ENCODE results near the gene HIGD1A. TPM values are rescaled to one million over a fixed set of nuclear protein-coding genes. Genes with fewer than 3 reads are reported as not detected.

HIGD1A gene
- total RNA-seq, 1 experiment from 2014 or later, result 112 TPM

GRCh38 chr3:42844815-42845214 lies 40.5 kb upstream of the HIGD1A start:
- H3K9me3 ChIP-seq, result no peaks in the 10 kb centered on the region
- no peaks in the 10 kb centered on the region for H3K4me1 ChIP-seq
- no peaks in the 10 kb centered on the region for H3K36me3 ChIP-seq (ENCODE audit: control insufficient read depth, insufficient read depth, low read length)
- H3K4me1 Mint-ChIP-seq (ENCODE audit: low read depth, unreplicated experiment), result peaks cover 4% of the 10 kb centered on the region
- no peaks in the 10 kb centered on the region for H3K27me3 Mint-ChIP-seq (ENCODE audit: insufficient read depth, unreplicated experiment)
- intact Hi-C loops (cut with micrococcal nuclease; ENCODE audit: unreplicated experiment), result no loop called here
- H3K27ac Mint-ChIP-seq (ENCODE audit: unreplicated experiment), result no peak overlapping the region
- no peak overlapping the region for H3K4me3 ChIP-seq (ENCODE audit: low read depth, low read length)
- no peak for DNase-seq
- no peak for TF ChIP-seq CTCF (IDR thresholded peaks at IDR 0.05; ENCODE audit: insufficient read depth in 1 of 2, low read depth in 1 of 2, low read length in 1 of 2, severe bottlenecking in 1 of 2, unreplicated experiment in 1 of 2)
- no peaks in the 10 kb centered on the region for H3K36me3 Mint-ChIP-seq (ENCODE audit: insufficient read depth, unreplicated experiment)
- CTCF ChIA-PET, result no interaction called here
- no peaks in the 10 kb centered on the region for H3K27me3 ChIP-seq (replicated peaks; ENCODE audit: control insufficient read depth, insufficient read depth, low read length)
- no peaks in the 10 kb centered on the region for H3K9me3 Mint-ChIP-seq (ENCODE audit: unreplicated experiment)
- POLR2A ChIA-PET, result no interaction called here
- no TSS peak for BruUV-seq (replicated peaks)
- no peak overlapping the region for H3K4me3 Mint-ChIP-seq (ENCODE audit: unreplicated experiment)

- no peaks in the 10 kb centered on the region for H3K4me1 ChIP-seq
- no peak for TF ChIP-seq CTCF (IDR thresholded peaks at IDR 0.05; ENCODE audit: insufficient read depth in 1 of 2, low read depth in 1 of 2, low read length in 1 of 2, severe bottlenecking in 1 of 2, unreplicated experiment in 1 of 2)
- Mint-ChIP-seq H3K36me3 (ENCODE audit: insufficient read depth, unreplicated experiment) (no peaks in the 10 kb centered on the region), H3K27me3 (ENCODE audit: insufficient read depth, unreplicated experiment) (no peaks in the 10 kb centered on the region), H3K9me3 (ENCODE audit: unreplicated experiment) (no peaks in the 10 kb centered on the region), H3K4me3 (ENCODE audit: unreplicated experiment) (no peak overlapping the region), H3K4me1 (ENCODE audit: low read depth, unreplicated experiment) (peaks cover 4% of the 10 kb centered on the region), H3K27ac (ENCODE audit: unreplicated experiment) (no peak overlapping the region)
- DNase-seq, result no peak
- intact Hi-C loops (cut with micrococcal nuclease; ENCODE audit: unreplicated experiment), result no loop called here
- H3K36me3 ChIP-seq (ENCODE audit: control insufficient read depth, insufficient read depth, low read length), result no peaks in the 10 kb centered on the region
- no peak overlapping the region for H3K4me3 ChIP-seq (ENCODE audit: low read depth, low read length)
- POLR2A ChIA-PET, result no interaction called here
- H3K27me3 ChIP-seq (replicated peaks; ENCODE audit: control insufficient read depth, insufficient read depth, low read length), result no peaks in the 10 kb centered on the region
- CTCF ChIA-PET, result no interaction called here
- BruUV-seq (replicated peaks), result no TSS peak
- H3K9me3 ChIP-seq, result no peaks in the 10 kb centered on the region
These were observed 40.1 kb upstream of the HIGD1A start for GRCh38 chr3:42844412-42844713.

- ChIA-PET CTCF (no interaction called here), POLR2A (no interaction called here)
- no peak for DNase-seq
- Mint-ChIP-seq H3K4me1 (ENCODE audit: low read depth, unreplicated experiment) (peaks cover 4% of the 10 kb centered on the region), H3K27me3 (ENCODE audit: insufficient read depth, unreplicated experiment) (no peaks in the 10 kb centered on the region), H3K36me3 (ENCODE audit: insufficient read depth, unreplicated experiment) (no peaks in the 10 kb centered on the region), H3K9me3 (ENCODE audit: unreplicated experiment) (no peaks in the 10 kb centered on the region), H3K27ac (ENCODE audit: unreplicated experiment) (no peak overlapping the region), H3K4me3 (ENCODE audit: unreplicated experiment) (no peak overlapping the region)
- BruUV-seq (replicated peaks), result no TSS peak
- TF ChIP-seq CTCF (IDR thresholded peaks at IDR 0.05; ENCODE audit: insufficient read depth in 1 of 2, low read depth in 1 of 2, low read length in 1 of 2, severe bottlenecking in 1 of 2, unreplicated experiment in 1 of 2), result no peak
- Histone ChIP-seq H3K9me3 (no peaks in the 10 kb centered on the region), H3K27me3 (replicated peaks; ENCODE audit: control insufficient read depth, insufficient read depth, low read length) (no peaks in the 10 kb centered on the region), H3K4me1 (no peaks in the 10 kb centered on the region), H3K36me3 (ENCODE audit: control insufficient read depth, insufficient read depth, low read length) (no peaks in the 10 kb centered on the region), H3K4me3 (ENCODE audit: low read depth, low read length) (no peak overlapping the region)
- intact Hi-C loops (cut with micrococcal nuclease; ENCODE audit: unreplicated experiment), result no loop called here
These were observed 39.6 kb upstream of the HIGD1A start for GRCh38 chr3:42843713-42844411.

Measured in Caco-2 (cell line).